ENCODE results near the gene SYCE1L.
A peak's percentile ranks its signal among the peaks of the same experiment; 100 is the strongest.
"Not testable (repeated sequence)": the region's sequence is repeated elsewhere in the genome, so short reads cannot be mapped to it uniquely, and the experiment has no call there.

Gene SYCE1L

GRCh38 chr16:77199211-77199610, at the start of gene SYCE1L:
Gene SYCE1L, plus strand, starts transcription at chr16:77199408. Its CDS starts 44 bp downstream, at chr16:77199452.
- no peak for DNase-seq

- DNase-seq, result no peak
Measured at GRCh38 chr16:77157346-77158058, 41.7 kb upstream of the SYCE1L start.

GRCh38 chr16:77158293-77158692, 40.9 kb upstream of the SYCE1L start:
- no peak for DNase-seq

GRCh38 chr16:77165006-77165405, 34.2 kb upstream of the SYCE1L start:
- no peak for DNase-seq

- not testable (repeated sequence) for DNase-seq
Measured at GRCh38 chr16:77165536-77166236, 33.5 kb upstream of the SYCE1L start.

GRCh38 chr16:77166726-77167125, 32.5 kb upstream of the SYCE1L start:
- DNase-seq, result no peak

GRCh38 chr16:77168901-77169300, 30.3 kb upstream of the SYCE1L start:
- DNase-seq, result no peak

- DNase-seq, result peak; percentile 15 to 79 (median 62)
Measured at GRCh38 chr16:77169650-77170236, 29.5 kb upstream of the SYCE1L start.

GRCh38 chr16:77170805-77171204, 28.4 kb upstream of the SYCE1L start:
- DNase-seq, result no peak

GRCh38 chr16:77171745-77172635, 27.2 kb upstream of the SYCE1L start:
- DNase-seq, result peak; percentile 39 to 87 (median 41)

- DNase-seq, result no peak
Measured at GRCh38 chr16:77172951-77173350, 26.3 kb upstream of the SYCE1L start.

GRCh38 chr16:77183137-77183536, 16.1 kb upstream of the SYCE1L start:
- DNase-seq, result no peak

GRCh38 chr16:77186298-77186697, 12.9 kb upstream of the SYCE1L start:
- DNase-seq, result not testable (repeated sequence)

GRCh38 chr16:77190190-77190477, 9.1 kb upstream of the SYCE1L start:
- peak in 1 of 3 experiments; percentile 74 for DNase-seq

- DNase-seq, result peak; percentile 95 to 99 (median 97)
Measured at GRCh38 chr16:77190478-77191258, 8.5 kb upstream of the SYCE1L start, which contains the start of gene MON1B. Gene MON1B, plus strand, starts transcription at chr16:77191190. Its CDS starts 296 bp downstream, at chr16:77191486.

- DNase-seq, result peak in 1 of 3 experiments; percentile 48
Measured at GRCh38 chr16:77191259-77191969, 7.8 kb upstream of the SYCE1L start.

GRCh38 chr16:77193377-77193776, 5.8 kb upstream of the SYCE1L start:
- no peak for DNase-seq

GRCh38 chr16:77194295-77195231, 4.6 kb upstream of the SYCE1L start:
- no peak for DNase-seq

- DNase-seq, result no peak
Measured at GRCh38 chr16:77195411-77195810, 3.8 kb upstream of the SYCE1L start.

- DNase-seq, result no peak
Measured at GRCh38 chr16:77197747-77198146, 1.5 kb upstream of the SYCE1L start.
